ENCODE data around the gene SLC25A42. TPM values are rescaled to one million over a fixed set of nuclear protein-coding genes. Genes with fewer than 3 reads are reported as not detected.

SLC25A42 gene
- total and polyA plus RNA-seq, 10 donors: 9.7 to 25.3 (median 16.6) TPM

DNA sequence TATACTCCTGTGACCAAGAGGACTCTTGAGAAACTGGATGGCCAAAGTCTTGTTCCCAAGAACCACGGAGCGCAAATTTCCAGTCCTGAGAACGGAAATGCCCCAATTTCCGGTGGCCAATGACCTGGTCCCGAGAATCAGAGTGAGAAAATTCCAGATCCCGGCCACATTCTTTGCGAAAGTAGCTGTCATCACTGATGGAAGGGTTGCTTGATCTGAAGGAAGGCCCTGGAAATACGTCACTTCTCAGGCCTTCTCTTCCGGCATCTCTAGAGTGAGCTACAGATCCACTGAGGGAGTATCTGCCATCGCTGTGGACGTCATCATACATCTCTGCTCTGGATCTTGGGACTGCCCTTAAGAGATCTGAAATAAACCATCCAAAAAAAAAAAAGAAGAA is 37.9 kb upstream of the SLC25A42 start:
- 92 to 96% (median 95%) methylated on average over 11 of the region's 11 CpGs for WGBS, 5 donors
- no peaks in the 10 kb centered on the region for H3K9me3 ChIP-seq
- H3K27me3 ChIP-seq (replicated peaks in 1 of 7): no peaks in the 10 kb centered on the region
- no peak overlapping the region for H3K4me3 ChIP-seq
- no peak overlapping the region for H3K27ac ChIP-seq
- intact Hi-C loops (cut with DNase I; ENCODE audit: low total_unique reads): no loop called here
- no peak for DNase-seq
- peaks cover 0 to 100% (median 87%) of the 10 kb centered on the region in 6 donors for H3K36me3 ChIP-seq
- peaks cover 0 to 53% (median 9%) of the 10 kb centered on the region in 6 donors for H3K4me1 ChIP-seq
- TF ChIP-seq POLR2AphosphoS5 (IDR thresholded peaks at IDR 0.05) (no peak), POLR2A (IDR thresholded peaks at IDR 0.05) (no peak)
- TF ChIP-seq, protein P1, sequence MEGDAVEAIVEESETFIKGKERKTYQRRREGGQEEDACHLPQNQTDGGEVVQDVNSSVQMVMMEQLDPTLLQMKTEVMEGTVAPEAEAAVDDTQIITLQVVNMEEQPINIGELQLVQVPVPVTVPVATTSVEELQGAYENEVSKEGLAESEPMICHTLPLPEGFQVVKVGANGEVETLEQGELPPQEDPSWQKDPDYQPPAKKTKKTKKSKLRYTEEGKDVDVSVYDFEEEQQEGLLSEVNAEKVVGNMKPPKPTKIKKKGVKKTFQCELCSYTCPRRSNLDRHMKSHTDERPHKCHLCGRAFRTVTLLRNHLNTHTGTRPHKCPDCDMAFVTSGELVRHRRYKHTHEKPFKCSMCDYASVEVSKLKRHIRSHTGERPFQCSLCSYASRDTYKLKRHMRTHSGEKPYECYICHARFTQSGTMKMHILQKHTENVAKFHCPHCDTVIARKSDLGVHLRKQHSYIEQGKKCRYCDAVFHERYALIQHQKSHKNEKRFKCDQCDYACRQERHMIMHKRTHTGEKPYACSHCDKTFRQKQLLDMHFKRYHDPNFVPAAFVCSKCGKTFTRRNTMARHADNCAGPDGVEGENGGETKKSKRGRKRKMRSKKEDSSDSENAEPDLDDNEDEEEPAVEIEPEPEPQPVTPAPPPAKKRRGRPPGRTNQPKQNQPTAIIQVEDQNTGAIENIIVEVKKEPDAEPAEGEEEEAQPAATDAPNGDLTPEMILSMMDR (IDR thresholded peaks at IDR 0.05 in 8 of 11, conservative IDR thresholded peaks at IDR 0.05 in 3 of 11): no peak

- intact Hi-C loops (cut with DNase I; ENCODE audit: low total_unique reads): no loop called here
- H3K9me3 ChIP-seq: no peaks in the 10 kb centered on the region
- no peak overlapping the region for H3K4me3 ChIP-seq
- peaks cover 0 to 100% (median 87%) of the 10 kb centered on the region in 6 donors for H3K36me3 ChIP-seq
- H3K4me1 ChIP-seq: peaks cover 0 to 59% (median 11%) of the 10 kb centered on the region in 6 donors
- TF ChIP-seq, protein P1 (IDR thresholded peaks at IDR 0.05 in 8 of 11, conservative IDR thresholded peaks at IDR 0.05 in 3 of 11): no peak
- H3K27ac ChIP-seq: no peak overlapping the region
- DNase-seq: no peak
- WGBS, 5 donors: 77 to 84% (median 80%) methylated on average over 8 to 10 of the region's 10 CpGs
- no peaks in the 10 kb centered on the region for H3K27me3 ChIP-seq (replicated peaks in 1 of 7)
Measured at GRCh38 chr19:19026299-19026971, 37.4 kb upstream of the SLC25A42 start.

- no peak for DNase-seq
- Histone ChIP-seq H3K4me3 (no peak overlapping the region), H3K9me3 (no peaks in the 10 kb centered on the region), H3K27ac (no peak overlapping the region), H3K4me1 (peaks cover 5 to 65% (median 19%) of the 10 kb centered on the region in 6 donors), H3K36me3 (peaks cover 0 to 96% (median 82%) of the 10 kb centered on the region in 6 donors), H3K27me3 (replicated peaks in 1 of 7) (no peaks in the 10 kb centered on the region)
- 86 to 93% (median 90%) methylated on average over 4 of the region's 4 CpGs for WGBS, 5 donors
- intact Hi-C loops (cut with DNase I; ENCODE audit: low total_unique reads): no loop called here
- no peak for TF ChIP-seq POLR2AphosphoS5 (IDR thresholded peaks at IDR 0.05)
- no peak for TF ChIP-seq POLR2A (IDR thresholded peaks at IDR 0.05)
- TF ChIP-seq, protein P1 (IDR thresholded peaks at IDR 0.05 in 8 of 11, conservative IDR thresholded peaks at IDR 0.05 in 3 of 11): no peak
Measured at GRCh38 chr19:19027228-19027627, 36.6 kb upstream of the SLC25A42 start.

DNA sequence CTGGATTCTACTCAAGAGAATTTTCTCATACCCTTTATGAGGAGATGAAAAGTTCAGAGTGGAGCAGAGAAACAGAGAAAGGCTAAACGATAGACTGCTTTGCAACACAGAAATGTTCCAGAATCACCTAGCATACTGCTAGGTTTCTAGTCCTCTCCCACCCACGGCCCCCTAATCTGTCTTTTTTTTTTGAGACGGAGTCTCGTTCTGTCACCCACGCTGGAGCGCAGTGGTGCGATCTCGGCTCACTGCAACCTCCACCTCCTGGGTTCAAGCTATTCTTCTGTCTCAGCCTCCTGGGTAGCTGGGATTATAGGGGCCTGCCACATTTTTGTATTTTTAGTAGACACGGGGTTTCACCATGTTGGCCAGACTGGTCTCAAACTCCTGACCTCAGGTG is 35.3 kb upstream of the SLC25A42 start:
- DNase-seq: no peak
- Histone ChIP-seq H3K36me3 (peaks cover 0 to 83% (median 69%) of the 10 kb centered on the region in 6 donors), H3K4me1 (peaks cover 9 to 60% (median 17%) of the 10 kb centered on the region in 6 donors), H3K27me3 (replicated peaks in 1 of 7) (no peaks in the 10 kb centered on the region), H3K9me3 (no peaks in the 10 kb centered on the region), H3K27ac (no peak overlapping the region), H3K4me3 (no peak overlapping the region)
- TF ChIP-seq POLR2A (IDR thresholded peaks at IDR 0.05): no peak
- TF ChIP-seq POLR2AphosphoS5 (IDR thresholded peaks at IDR 0.05): no peak
- TF ChIP-seq, protein P1 (IDR thresholded peaks at IDR 0.05 in 8 of 11, conservative IDR thresholded peaks at IDR 0.05 in 3 of 11): no peak
- 90 to 95% (median 93%) methylated on average over 9 of the region's 9 CpGs for WGBS, 5 donors
- intact Hi-C loops (cut with DNase I; ENCODE audit: low total_unique reads): no loop called here
